Raji (cell line): ENCODE data around the gene ACAD10.

Source experiments
- POLR2A ChIP-seq: IDR thresholded peaks from 2 replicates; pipeline ENCODE4 v1.6.1; 2011; ENCODE audit warnings: low read depth, low read length, control low read depth; ENCODE audit not compliant: insufficient read depth

ACAD10 gene

GRCh38 chr12:111733340-111733915, 47.6 kb downstream of the ACAD10 start:
- no peak for TF ChIP-seq POLR2A

- TF ChIP-seq POLR2A = no peak
Observed at GRCh38 chr12:111741235-111741812, 55.5 kb downstream of the ACAD10 start.

GRCh38 chr12:111745211-111745610, 59.4 kb downstream of the ACAD10 start:
- TF ChIP-seq POLR2A = no peak

- TF ChIP-seq POLR2A = no peak
Observed at GRCh38 chr12:111747333-111747732, 61.5 kb downstream of the ACAD10 start.

GRCh38 chr12:111748151-111748672, 62.4 kb downstream of the ACAD10 start:
- TF ChIP-seq POLR2A = no peak

GRCh38 chr12:111748867-111749266, 63.0 kb downstream of the ACAD10 start:
- TF ChIP-seq POLR2A = no peak

- no peak for TF ChIP-seq POLR2A
Observed at GRCh38 chr12:111749391-111749790, 63.5 kb downstream of the ACAD10 start.

GRCh38 chr12:111753144-111753881, 67.5 kb downstream of the ACAD10 start:
- no peak for TF ChIP-seq POLR2A

GRCh38 chr12:111754671-111755070, 68.8 kb downstream of the ACAD10 start:
- TF ChIP-seq POLR2A = no peak

GRCh38 chr12:111756196-111756595, 70.3 kb downstream of the ACAD10 start:
- TF ChIP-seq POLR2A = no peak

GRCh38 chr12:111756681-111757080, 70.8 kb downstream of the ACAD10 start:
- TF ChIP-seq POLR2A = no peak

GRCh38 chr12:111757361-111758119, 71.7 kb downstream of the ACAD10 start:
- no peak for TF ChIP-seq POLR2A

- no peak for TF ChIP-seq POLR2A
Observed at GRCh38 chr12:111758120-111758561, 72.3 kb downstream of the ACAD10 start.

GRCh38 chr12:111759271-111759670, 73.4 kb downstream of the ACAD10 start:
- TF ChIP-seq POLR2A = no peak

- no peak for TF ChIP-seq POLR2A
Observed at GRCh38 chr12:111759991-111760390, 74.1 kb downstream of the ACAD10 start.

GRCh38 chr12:111761099-111761498, 75.2 kb downstream of the ACAD10 start:
- no peak for TF ChIP-seq POLR2A

GRCh38 chr12:111761706-111762105, 75.9 kb downstream of the ACAD10 start:
- no peak for TF ChIP-seq POLR2A
